Tibial nerve (tissue), 3 donors: Measurements from ENCODE around the gene E2F8.

ENCODE experiments used
- EP300 ChIP-seq, 2 donors: sonication (generic); formaldehyde crosslinking; IDR thresholded peaks; one replicate each; pipeline ENCODE4 v1.6.1; 2017; ENCODE audit warnings: antibody characterized with exemption in 2 of 2, mild to moderate bottlenecking in 1 of 2
- POLR2A ChIP-seq, 2 donors: fragments of 450-650 bp; IDR thresholded peaks; one replicate each; pipeline ENCODE4 v1.6.1; 2017; ENCODE audit warnings: antibody characterized with exemption in 2 of 2, mild to moderate bottlenecking in 2 of 2, moderate library complexity in 2 of 2

DNA sequence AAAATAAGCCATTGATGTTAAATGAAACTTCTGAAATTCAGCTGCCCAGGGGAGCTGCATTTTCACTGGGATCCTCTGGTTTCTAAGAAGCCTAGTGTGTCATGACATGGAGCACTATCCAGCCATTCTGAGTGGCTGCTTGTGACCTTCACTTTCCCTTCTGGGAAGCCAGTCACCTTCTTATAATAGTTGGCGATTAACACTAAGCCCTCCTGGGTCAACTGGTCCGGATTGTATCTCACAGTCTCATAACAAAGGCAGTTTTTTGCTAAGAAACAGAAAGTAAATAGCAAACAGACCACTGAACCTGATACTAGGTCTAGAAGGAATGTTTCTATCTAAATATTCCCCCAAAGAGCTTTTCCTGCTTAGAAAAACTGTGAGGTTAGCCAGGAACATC, 46.8 kb downstream of the E2F8 start:
- TF ChIP-seq EP300 (IDR thresholded peaks at IDR 0.05) (no peak), POLR2A (IDR thresholded peaks at IDR 0.05) (no peak)
